RWPE2 (cell line): ENCODE measurements around the gene MYO18A.

Source experiments
- ATAC-seq: fragments of 200-7000 bp; cut with Tn5 transposase; 3 replicates; pipeline ENCODE4 v1.9.1; 2021; ENCODE audit warnings: low read depth
- DNase-seq: peaks from one replicate; pipeline ENCODE4 v3.0.0-alpha.2; 2020; ENCODE audit warnings: low spot score
- H3K27ac ChIP-seq: fragments of 450-650 bp; 2 replicates; pipeline ENCODE4 v1.5.1; 2017; ENCODE audit warnings: mild to moderate bottlenecking; ENCODE audit not compliant: poor library complexity, severe bottlenecking
- H3K27me3 ChIP-seq: fragments of 250-450 bp; sonication (Bioruptor Pico); 2 replicates; pipeline ENCODE4 v1.5.1; 2021; ENCODE audit warnings: mild to moderate bottlenecking, moderate library complexity; ENCODE audit not compliant: insufficient read depth, poor library complexity, severe bottlenecking
- H3K36me3 ChIP-seq: fragments of 250-450 bp; sonication (Bioruptor Pico); 2 replicates; pipeline ENCODE4 v1.5.1; 2020; ENCODE audit warnings: low read depth, mild to moderate bottlenecking, moderate library complexity
- H3K4me1 ChIP-seq: fragments of 250-450 bp; sonication (Bioruptor Pico); 2 replicates; pipeline ENCODE4 v1.5.1; 2021; ENCODE audit warnings: mild to moderate bottlenecking, moderate library complexity; ENCODE audit not compliant: insufficient read depth, poor library complexity, severe bottlenecking
- H3K4me3 ChIP-seq: fragments of 250-450 bp; sonication (Bioruptor Pico); 2 replicates; pipeline ENCODE4 v1.5.1; 2021; ENCODE audit warnings: mild to moderate bottlenecking, moderate library complexity; ENCODE audit not compliant: severe bottlenecking
- H3K9me3 ChIP-seq: fragments of 250-450 bp; sonication (Bioruptor Pico); 2 replicates; pipeline ENCODE4 v1.5.1; 2021; ENCODE audit warnings: mild to moderate bottlenecking, moderate library complexity; ENCODE audit not compliant: severe bottlenecking
- CTCF ChIP-seq: fragments of 450-650 bp; IDR thresholded peaks from one replicate; pipeline ENCODE4 v1.5.1; 2017; ENCODE audit warnings: mild to moderate bottlenecking, moderate library complexity; ENCODE audit not compliant: poor library complexity, severe bottlenecking

Gene MYO18A

GRCh38 chr17:29046473-29046839 is 133.7 kb downstream of the MYO18A start:
- no peak for ATAC-seq
- Histone ChIP-seq H3K4me3 (no peak overlapping the region), H3K4me1 (no peaks in the 10 kb centered on the region), H3K27me3 (no peaks in the 10 kb centered on the region), H3K36me3 (no peaks in the 10 kb centered on the region), H3K9me3 (no peaks in the 10 kb centered on the region), H3K27ac (no peak overlapping the region)
- no peak for DNase-seq
- no peak for TF ChIP-seq CTCF

GRCh38 chr17:29045734-29046472 is 134.3 kb downstream of the MYO18A start:
- Histone ChIP-seq H3K27me3 (no peaks in the 10 kb centered on the region), H3K4me1 (no peaks in the 10 kb centered on the region), H3K9me3 (no peaks in the 10 kb centered on the region), H3K4me3 (no peak overlapping the region), H3K36me3 (no peaks in the 10 kb centered on the region), H3K27ac (no peak overlapping the region)
- no peak for TF ChIP-seq CTCF
- DNase-seq (no peak), ATAC-seq (no peak)

- Histone ChIP-seq H3K27me3 (no peaks in the 10 kb centered on the region), H3K9me3 (no peaks in the 10 kb centered on the region), H3K36me3 (no peaks in the 10 kb centered on the region), H3K27ac (no peak overlapping the region), H3K4me1 (no peaks in the 10 kb centered on the region), H3K4me3 (no peak overlapping the region)
- TF ChIP-seq CTCF = no peak
- DNase-seq = no peak
- ATAC-seq = no peak
These were observed 135.2 kb downstream of the MYO18A start for GRCh38 chr17:29045026-29045425.

GRCh38 chr17:29043539-29044145 is 136.6 kb downstream of the MYO18A start:
- DNase-seq (no peak), ATAC-seq (no peak)
- Histone ChIP-seq H3K4me1 (no peaks in the 10 kb centered on the region), H3K9me3 (no peaks in the 10 kb centered on the region), H3K4me3 (no peak overlapping the region), H3K36me3 (no peaks in the 10 kb centered on the region), H3K27me3 (no peaks in the 10 kb centered on the region), H3K27ac (no peak overlapping the region)
- TF ChIP-seq CTCF = no peak
